NAMALWA (cell line): Measurements from ENCODE around the gene CTNNA2.

Experiments
- DNase-seq: peaks from one replicate; pipeline ENCODE4 v3.0.0-alpha.2; 2015; ENCODE audit warnings: low spot score

CTNNA2 gene

DNA sequence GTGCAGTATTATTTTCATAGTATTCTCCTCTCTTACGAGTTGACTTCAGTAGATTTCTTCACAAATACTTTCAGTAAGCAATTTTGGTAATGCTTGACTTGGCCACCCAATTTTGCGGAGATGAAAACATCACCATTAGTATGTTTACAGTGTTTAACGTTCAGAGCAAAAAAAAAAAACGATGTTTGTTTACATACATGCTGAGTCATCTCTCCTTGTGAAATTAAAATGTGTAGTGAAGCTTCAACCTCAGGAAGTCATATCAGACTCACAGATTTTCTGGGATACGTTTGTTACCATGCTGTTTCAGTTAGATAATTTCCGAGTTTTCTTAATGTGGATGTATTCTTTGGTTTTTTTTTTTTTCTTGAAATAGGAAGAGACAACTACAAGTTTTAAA lies 100.1 kb downstream of the CTNNA2 start:
- DNase-seq = no peak

DNA sequence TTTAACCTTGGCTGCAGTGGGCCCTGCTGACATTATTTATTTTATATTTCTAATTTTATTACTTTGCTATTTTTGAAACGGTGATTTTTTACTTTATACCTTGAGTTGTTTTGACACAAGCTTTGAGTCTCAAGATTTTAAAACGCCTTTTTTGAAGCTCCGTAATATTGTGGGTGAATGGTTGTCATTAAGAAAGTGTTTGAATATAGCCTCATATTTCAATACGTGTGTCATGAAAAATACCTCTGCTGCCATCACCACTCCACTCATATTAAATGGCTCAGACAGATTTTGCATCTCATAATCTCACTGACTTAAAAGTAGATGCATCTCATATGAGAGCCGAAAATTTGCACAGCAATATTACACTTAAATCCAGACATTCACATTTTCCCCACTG lies 106.6 kb downstream of the CTNNA2 start:
- DNase-seq = no peak

DNA sequence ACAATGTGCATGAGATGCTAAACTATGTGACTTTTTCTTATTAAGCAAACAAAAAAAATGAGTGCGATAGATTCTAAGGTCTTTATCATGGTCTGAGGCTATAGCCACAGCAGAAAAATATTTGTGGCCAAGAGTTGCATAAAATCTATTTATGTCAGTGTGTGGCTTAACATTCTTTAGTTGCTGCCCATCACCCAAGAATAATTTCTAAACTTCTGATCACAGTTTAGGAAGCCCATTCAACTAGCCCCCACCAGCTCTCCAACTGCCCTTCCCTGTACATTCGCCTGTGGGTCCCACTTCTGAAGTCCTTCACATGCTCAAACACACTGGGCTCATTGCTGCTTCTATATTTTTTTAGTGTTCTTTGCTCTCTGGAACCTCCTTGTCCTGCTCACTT lies 107.1 kb downstream of the CTNNA2 start:
- no peak for DNase-seq

DNA sequence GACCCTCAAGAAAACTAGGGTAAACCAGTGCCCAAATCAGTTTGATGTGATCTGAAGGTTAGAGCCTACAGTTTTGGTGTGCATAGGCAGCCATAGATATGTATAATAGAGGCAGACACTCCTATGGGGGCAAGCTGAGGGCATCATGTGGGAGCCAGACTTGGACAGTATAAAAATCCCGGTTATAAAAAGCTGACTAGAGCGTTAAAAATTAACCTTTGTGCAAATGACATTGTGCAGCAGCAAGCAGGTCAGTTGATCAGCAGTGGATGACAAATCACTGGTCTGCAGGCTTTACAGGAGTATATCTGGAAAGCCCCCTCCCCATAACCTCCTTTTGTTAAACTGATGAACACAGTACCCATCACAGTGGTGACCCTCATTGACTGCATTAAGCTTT lies 107.8 kb downstream of the CTNNA2 start:
- DNase-seq = no peak

DNA sequence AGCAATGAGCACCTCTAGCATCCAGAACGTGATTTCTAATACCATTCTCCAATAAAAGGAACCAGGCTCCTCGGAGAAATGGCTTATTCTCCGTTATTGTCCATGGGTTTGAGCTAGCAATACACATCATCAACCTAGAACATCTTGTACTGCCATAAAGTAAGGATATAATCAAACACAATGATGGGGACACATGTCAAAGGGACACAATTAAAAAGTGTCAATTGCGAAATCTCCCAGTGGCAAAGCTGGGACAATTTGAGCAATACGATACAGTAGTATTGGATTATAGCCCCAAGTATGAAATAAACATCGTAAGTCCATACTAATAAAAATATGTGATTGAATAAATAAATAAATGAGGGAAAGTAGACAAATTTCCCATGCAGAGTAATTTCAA lies 108.4 kb downstream of the CTNNA2 start:
- DNase-seq = no peak

DNA sequence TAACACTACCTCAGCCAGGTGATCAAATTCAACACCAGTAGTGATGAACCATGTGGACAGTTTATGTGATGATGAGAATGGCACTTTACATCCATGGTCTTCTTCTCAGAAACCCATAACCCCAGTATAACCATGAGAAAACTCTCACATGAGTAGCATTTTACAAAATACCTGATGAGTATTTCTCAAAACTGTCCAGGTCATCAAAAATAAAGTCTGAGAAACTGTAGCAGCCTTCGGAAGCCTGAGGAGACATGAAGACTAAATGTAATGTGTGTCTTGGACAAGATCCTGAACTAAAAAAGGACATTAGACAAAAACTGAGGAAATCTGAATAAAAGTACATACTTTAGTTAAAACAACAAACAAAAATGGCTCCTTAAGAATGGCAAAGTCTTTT lies 108.9 kb downstream of the CTNNA2 start:
- DNase-seq = no peak

DNA sequence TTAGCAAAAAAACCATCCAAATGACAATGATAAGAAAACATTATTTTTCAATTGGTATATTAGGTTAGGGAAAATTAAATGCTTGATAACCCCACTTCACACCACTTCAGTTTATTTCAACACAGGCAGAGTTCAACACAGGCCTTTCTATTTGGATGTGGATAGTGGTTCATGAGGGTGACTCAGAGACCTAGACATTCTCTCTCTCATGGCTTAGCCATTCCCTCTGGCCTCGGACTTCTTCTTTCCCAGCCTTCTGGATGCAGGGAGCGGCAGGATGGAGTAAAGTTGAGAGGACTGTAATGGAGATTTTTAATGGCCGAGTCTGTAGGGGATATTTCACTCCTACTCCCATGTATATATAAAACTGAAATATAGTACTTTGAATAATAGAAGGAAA lies 109.7 kb downstream of the CTNNA2 start:
- no peak for DNase-seq

DNA sequence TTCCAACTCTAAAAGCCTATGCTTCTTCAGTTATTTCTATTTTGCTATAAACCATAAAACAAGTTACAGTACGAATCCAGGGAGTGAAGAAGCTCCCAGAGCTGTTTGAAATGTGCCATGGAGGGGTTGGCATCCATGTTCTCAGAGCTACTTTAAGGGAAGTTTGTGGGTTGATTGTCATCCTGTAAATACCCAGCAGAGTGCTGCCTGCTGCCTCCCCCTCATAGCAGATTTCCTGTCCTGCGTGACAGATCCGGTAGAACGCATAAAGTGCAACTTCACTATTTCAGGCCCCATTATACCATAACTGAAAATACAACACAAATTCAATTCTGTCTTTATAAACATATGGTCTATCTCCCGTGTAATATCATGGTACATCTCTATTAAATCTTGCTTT lies 114.4 kb downstream of the CTNNA2 start:
- DNase-seq = no peak

DNA sequence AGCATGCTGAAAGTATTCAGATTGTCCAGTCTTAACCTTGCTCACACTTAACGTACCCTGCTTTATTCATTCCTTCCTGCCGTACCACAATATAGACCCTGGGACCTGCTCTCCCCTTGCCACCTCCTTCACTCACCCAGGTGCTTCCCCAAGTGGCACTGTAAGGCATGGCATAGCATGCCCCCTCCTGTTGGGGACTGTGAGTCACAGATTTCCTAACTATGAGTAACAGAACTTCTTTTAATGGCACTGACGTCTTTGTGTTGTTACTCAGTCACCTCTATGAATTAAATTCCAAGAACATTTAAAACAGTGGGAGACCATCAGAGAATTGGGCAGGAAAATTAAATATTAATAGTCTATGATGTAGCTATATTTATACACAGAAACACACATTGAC lies 117.2 kb downstream of the CTNNA2 start:
- DNase-seq = no peak

DNA sequence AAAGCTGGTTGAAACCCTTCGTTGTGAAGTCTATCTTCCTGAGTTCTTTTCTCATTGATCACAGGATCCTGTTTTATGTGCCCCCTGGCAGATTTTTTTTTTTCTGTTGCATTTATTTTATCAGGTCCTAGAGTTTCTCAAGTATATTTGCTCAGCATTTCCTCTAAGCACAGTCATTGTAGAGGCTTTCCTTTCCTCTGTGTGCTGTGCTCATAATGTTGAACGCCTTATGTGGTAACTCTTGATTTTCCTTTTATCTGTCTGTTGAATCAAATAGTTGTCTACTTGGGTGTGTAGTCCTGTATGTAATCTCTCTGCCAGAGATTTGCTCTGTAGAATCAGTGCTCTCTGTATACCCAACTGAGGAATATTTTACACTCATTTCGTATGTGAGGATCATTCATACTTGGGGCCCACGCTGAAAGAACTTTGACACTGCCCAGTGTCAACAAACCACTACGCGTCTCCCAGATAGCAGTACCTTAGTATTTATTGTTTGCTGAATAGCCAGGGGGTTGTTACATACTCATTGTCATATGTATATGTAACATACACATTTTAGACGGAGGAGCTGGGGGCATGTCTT lies 118.2 kb downstream of the CTNNA2 start:
- DNase-seq = no peak

DNA sequence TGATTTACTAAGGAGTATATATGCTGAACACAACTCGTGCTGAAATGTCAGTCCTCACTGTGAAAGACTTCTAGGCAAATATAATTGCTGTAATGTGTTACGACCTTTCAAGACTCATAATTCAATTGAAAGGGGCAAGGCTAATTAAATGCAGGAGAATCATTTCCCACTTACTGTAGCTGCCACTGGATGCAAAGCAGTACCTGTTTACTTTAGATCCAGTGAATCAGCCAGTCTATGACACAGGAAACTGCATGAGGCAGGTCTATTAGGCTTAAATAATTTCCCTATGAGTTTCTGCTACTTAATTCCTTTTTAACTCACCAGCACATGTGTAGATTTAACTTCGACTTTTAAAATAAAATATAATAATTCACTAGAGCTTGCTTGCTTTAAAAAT lies 125.6 kb downstream of the CTNNA2 start:
- no peak for DNase-seq

DNA sequence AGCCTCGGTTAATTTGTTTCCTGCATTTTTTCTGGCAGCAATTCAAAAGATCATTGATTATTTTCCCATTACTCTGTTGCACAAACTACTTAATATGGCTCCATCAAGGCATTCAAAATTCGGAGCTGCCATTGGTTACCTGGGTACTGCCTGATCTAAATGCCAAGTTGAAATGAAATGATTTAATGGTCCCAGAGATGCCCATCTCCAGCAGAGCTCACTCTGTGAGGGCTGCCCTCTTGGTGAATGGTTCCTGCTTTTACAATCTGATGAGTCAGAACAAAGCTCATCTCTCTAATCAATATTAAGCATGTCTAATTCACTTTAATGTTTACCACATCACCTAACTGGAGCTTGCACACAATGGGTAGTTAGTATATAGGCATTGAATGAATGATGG lies 126.1 kb downstream of the CTNNA2 start:
- no peak for DNase-seq

DNA sequence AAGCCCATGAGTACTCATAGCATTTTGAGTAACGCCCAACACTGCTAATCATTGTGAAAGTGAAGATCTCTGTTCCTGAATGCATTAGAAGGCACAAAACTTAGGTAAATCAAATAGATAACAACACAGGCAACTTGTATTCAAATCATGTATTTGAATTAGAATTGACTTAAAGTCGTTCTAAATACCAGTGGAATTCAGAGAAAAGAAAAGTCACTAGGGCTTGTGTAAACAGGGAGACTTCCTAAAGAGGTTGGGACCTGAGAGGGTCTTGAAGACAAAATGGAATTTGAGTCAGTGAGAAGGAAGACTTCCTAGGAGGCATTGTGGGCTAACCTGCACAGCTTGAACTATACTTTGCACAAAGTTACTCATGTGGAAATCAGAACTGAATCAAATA lies 127.2 kb downstream of the CTNNA2 start:
- no peak for DNase-seq

DNA sequence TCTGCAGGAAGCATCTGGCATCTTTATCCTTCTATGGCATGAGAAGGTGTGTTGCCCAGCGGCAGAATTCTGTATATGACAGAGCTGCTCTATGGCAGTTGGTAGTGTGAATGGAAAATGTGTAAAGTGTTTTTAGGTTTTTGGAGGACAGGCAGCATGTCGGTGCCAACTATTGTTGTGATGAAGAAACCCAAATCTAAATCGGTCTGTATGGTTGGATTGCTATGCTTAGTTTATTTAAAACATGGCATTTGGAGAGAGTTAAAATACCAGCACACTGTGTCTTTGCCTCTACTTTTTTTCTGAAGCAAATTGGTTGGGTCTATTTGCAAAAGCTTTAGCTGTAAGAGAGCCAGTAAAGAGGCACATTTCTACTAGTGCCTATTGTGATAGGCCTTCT lies 136.7 kb downstream of the CTNNA2 start:
- no peak for DNase-seq

DNA sequence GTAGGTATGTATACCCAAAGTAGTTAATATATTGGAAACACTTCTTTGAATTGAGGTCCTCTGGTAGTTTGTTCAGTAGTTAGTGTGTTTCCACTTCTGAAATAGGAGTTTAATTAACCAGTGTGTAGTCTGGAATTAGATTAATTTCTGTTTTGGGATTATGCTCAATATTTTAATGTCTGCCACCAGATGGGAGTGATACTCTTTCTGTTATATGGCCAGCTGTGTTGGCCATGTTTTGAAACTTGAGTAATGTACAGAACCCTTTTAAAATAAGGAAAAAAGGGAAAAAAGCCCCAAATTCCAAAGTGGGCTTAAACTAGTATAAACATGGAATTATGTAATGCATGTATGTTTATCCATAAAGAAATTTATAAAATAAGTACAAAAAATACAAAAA lies 147.7 kb downstream of the CTNNA2 start:
- no peak for DNase-seq

DNA sequence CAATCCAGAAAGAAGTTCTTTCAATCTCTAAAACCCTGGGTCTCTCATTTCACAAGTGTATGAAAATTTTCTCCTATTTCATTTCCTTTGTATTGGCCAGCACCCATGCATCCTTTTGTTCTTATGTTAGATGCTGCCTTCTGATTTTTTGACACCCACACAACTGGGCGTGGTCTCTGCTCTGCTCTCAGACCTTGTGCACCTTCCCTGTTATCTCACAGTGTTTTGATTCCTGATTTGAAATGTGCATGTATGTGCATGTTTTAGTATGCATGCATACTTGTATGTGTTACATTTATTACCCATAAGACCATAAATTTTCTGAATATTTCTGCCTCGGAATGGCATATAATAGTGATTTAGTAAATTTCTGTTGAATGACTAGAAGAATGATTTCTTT lies 152.2 kb downstream of the CTNNA2 start:
- no peak for DNase-seq

DNA sequence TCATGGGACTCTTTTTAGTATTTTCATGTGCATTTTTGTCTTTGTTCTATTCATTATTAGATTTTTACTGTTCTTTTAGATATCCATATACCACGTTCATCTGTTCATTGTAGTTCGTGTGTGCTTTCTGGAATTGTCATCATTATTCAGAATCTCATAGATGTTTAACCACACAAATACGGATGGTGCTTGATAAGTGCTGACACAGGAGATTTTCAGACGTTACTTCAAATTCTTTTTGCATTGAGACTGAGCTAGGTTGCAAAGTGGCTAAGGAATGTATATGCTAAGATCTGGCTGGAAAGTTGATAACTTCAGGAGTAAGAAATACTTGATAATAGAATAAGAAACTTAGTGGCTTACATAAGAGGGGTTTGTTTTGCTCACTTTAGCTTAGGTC lies 153.6 kb downstream of the CTNNA2 start:
- no peak for DNase-seq

DNA sequence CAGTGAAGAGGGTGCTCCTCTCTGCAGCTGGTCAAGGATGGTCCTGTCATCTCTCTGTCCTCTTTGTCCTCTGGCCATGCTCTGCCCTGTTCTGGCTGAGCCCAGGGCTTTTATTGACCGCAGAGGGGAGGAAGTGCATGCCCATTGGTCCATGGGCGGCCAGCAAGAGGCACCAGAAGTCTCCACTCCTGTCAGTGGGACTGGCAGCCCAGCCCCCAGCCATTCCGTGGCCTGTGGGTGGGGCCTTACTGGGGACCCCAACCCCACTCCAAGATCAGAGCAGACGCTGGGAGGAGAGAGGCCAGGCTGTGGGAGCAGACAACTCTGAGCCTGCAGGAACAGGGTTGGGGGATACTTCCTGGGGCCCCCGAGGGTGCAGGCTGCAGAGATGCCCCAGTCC lies 156.9 kb downstream of the CTNNA2 start:
- no peak for DNase-seq

DNA sequence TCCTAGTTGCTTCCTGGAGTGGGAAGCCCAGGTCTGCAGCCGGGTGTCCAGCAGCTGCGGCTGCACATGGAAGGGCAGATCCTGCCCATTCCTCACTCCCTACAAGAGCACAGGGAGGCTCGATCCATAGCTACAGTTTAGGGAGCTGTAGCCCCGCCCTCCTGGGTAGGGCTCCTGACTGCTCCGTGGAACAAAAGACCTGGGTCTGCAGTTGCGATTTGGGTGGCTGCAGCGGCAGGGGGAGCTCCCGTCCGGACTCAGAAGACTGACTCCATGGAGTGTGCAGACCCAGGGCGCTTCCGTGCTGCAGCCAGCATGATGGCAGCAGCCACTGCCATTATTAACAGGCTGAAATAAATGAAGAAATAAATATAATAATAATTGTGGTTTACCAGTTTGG lies 157.3 kb downstream of the CTNNA2 start:
- no peak for DNase-seq

DNA sequence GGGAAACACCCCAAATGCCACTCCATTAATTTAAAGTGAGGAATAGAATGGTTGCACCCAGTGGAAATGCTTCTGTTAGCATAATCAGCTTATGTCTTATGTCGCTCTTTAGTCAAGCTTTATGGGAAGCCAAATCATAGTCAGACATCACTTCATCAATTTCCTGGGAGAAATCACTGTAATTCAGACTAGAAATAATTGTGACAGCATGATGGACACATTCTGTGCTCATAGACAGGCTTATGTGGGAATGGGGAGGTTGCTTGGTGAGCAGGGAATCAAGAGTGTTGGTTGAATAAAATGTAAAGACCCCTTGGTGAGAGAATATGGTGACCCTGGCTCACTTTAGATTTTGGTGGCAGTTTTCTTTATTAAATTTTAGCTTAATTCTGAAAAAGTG lies 174.0 kb downstream of the CTNNA2 start:
- no peak for DNase-seq

DNA sequence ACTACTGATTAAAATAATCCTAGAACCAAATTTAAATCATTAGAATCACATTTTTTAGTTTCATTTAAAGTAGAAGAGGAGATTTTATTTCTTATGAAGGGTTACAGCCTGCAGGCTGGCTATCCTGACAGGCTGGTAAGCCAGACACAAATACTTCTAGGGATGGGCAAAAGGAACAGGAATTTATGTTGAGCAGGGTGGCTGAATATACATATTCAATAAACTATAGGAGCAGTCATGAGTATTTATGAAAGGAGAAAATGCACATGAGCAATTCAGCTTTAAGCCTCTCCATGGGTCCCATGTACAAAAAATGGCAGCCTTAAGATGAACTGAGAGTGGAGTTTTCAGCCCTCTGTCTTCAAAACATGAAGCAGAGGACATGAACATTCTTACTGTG lies 182.4 kb downstream of the CTNNA2 start:
- no peak for DNase-seq

DNA sequence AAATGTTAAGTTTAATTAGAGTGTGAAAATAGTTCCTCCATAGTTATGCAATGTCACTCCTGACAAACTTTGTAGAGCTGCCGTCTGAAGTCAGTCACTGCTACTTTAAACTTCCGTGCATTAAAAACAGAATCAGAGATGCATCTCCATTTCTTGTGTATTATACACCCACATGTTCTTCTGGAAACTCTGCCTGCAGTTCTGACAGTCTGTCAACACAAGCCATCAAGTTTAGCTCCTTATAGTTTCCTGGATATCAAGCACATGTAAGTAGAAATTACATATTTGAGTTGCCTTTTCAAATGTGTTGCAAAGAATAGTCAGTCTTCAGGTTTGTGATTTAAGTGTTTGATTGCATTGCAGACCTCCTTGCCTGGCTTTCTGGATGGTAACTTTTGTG lies 184.3 kb downstream of the CTNNA2 start:
- no peak for DNase-seq

DNA sequence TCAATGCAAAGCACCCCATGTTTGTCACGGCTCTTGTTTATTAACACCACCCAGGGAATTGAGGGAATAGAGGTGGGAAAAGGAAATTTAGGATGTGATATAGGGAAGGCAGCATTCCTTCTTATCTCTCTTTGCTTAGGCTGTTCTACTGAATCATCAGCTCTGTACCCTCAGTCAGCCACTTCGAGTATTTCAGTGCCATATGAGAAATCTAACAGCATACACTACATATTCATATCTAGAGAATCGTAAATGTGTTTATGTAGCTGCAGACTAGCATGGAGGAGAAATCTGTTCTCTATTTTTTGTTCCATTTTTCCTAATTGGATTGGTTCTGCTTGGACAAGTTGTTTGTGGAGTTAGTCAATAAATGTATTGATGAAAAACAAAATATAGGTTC lies 187.8 kb downstream of the CTNNA2 start:
- no peak for DNase-seq

DNA sequence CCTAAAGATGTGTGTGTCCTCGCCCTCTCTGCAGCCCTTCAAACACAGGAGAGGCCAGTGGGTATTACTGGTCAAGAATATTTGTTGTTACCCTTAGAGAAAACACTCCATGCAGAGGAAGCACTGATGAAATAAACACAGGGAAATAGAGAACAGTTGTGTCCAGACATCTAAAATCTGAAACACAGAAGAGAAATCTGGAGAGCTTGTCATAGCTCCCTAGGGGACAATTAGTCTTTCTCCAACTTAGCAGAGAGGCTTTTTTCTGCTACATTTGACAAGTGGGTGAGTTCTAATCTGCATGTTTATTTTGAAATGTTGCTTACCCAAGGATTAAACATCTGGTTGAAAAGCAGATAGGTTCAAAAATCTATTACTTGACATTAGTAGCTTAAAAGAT lies 190.1 kb downstream of the CTNNA2 start:
- no peak for DNase-seq

DNA sequence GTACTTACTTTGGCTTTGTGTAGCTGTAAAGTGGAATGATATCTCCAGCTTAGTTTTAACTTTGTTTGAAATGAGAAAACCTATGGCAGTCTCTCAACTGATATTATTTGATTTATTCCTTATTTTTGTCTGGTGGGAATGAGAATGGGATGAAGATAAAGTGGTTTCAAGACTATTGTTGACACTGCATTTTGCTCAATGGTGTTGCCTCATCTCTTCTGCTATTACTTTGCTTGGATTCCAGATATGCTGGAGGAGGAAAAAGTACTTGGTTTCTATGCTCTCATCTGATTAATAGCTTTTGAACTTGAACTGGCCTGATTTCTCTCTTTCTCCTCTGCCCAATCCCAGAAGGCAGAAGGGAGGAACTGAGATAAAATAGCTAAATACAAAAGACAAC lies 198.2 kb downstream of the CTNNA2 start:
- no peak for DNase-seq
